Mammary epithelial cell (primary cell): ENCODE results near the gene GALNT2.

Experiments used
- EZH2 ChIP-seq: IDR thresholded peaks from 2 replicates; pipeline ENCODE4 v1.6.1; 2012; ENCODE audit warnings: low read length, inconsistent platforms, borderline replicate concordance
- TF ChIP-seq, protein P1 (sequence below), 2 donors: IDR thresholded peaks in 1 of 2; conservative IDR thresholded peaks in 1 of 2; 2 replicates each; pipeline ENCODE4 v1.5.1; 2011 to 2012; ENCODE audit warnings: inconsistent platforms in 2 of 2, low read length in 2 of 2, mild to moderate bottlenecking in 2 of 2, control low read depth in 1 of 2, low read depth in 1 of 2; ENCODE audit not compliant: insufficient read depth in 1 of 2; ENCODE audit errors: extremely low read depth in 1 of 2

DNA sequence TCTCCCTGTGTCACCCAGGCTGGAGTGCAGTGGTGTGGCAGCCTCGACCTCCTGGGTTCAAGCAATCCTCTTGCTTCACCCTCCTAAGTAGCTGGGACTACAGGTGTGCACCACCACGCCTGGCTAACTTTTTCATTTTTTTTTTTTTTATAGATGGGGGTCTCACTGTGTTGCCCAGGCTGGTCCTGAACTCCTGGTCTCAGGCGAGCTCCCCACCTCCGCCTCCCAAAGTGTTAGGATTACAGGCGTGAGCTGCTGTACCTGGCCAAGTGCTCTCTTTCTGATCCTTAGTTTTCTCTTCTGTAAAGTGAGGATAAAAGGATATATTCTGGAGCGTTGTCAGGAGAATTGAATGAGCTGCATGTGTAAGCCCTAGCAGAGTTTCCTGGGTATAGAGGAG lies 68.7 kb downstream of the GALNT2 start:
- TF ChIP-seq, protein P1, sequence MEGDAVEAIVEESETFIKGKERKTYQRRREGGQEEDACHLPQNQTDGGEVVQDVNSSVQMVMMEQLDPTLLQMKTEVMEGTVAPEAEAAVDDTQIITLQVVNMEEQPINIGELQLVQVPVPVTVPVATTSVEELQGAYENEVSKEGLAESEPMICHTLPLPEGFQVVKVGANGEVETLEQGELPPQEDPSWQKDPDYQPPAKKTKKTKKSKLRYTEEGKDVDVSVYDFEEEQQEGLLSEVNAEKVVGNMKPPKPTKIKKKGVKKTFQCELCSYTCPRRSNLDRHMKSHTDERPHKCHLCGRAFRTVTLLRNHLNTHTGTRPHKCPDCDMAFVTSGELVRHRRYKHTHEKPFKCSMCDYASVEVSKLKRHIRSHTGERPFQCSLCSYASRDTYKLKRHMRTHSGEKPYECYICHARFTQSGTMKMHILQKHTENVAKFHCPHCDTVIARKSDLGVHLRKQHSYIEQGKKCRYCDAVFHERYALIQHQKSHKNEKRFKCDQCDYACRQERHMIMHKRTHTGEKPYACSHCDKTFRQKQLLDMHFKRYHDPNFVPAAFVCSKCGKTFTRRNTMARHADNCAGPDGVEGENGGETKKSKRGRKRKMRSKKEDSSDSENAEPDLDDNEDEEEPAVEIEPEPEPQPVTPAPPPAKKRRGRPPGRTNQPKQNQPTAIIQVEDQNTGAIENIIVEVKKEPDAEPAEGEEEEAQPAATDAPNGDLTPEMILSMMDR (conservative IDR thresholded peaks at IDR 0.05 in 1 of 2, IDR thresholded peaks at IDR 0.05 in 1 of 2; ENCODE audit: extremely low read depth in 1 of 2, insufficient read depth in 1 of 2, low read depth in 1 of 2, low read length in 2 of 2) = no peak
- no peak for TF ChIP-seq EZH2
